GM21423 (cell line): Measurements from ENCODE around the gene ARMH1.

Experiments used
- ATAC-seq: cut with Tn5 transposase; IDR thresholded peaks from one replicate; pipeline ENCODE4 v1.9.1; 2021; ENCODE audit warnings: mild to moderate bottlenecking, moderate library complexity; ENCODE audit not compliant: unreplicated experiment

The ARMH1 gene

DNA sequence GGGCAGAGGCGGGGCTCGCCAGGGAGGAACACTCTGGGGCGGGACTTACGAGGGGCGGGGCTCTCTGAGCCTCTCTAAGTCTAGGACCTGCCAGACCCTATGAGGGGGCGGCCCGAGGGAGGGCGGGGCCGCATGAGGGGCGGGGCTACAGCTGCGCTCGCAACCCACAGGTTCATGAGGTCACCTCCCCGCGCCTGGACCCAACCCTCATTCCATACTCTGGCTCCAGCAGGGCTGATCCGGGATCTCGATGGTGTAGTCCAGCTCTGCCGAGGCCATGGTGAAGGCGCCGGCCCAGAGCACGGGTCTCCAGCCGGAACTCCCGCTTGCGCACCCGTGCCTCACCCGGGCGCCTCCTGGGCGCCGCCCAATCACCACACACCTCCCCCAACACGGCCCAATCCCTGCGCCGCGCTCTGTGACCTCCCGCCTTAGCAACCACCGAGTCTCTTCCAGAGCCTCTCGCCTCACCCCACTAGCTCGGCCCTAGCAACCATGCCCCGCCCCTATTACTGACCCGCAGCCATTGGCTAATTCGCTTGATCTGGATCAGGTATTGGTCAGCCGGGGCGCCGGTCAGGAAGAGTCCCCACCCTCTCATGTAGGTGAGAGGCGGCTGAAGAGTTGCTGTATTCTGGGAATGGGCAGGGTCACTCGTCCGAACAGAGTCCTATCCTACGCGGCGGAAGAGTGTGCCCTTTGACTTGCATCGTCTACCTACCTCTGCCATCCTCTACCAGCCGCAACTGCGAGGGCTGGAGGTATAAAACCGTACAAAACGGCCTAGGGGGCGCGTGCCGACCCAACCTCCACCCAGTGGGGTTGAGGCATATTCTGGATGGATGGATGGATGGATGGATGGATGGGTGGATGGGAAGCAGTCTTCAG lies at the start of gene ARMH1, which contains the start of gene TMEM53:
TSS of gene ARMH1 (plus strand) at position 602 of the 888 bp plus-strand sequence. CDS start 14,984 bp downstream, outside the sequence.
TSS of gene TMEM53 (minus strand) at position 369 of the 888 bp plus-strand sequence. CDS start at position 279, 90 bp downstream.
- peak; percentile 91 for ATAC-seq

DNA sequence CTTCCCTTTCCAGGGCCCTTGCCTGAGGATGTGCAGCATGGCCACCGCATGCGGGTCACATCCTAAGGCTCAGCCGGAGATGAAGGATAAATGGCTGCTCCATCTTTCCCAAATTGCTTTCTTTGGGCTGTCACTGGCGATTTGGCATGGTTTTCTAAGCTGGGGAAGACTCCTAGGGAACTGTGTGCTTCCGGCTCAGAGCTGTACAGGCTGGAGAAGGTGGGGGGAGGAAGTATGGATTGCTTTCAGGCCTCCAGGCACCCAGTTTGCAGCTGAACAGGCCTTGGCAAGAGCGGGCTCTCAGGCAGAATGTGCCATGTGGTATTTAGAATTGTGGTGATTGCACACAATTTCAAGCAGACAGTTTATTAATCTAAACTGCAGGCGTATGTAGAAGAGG lies 49.2 kb upstream of the ARMH1 start:
- ATAC-seq = no peak

DNA sequence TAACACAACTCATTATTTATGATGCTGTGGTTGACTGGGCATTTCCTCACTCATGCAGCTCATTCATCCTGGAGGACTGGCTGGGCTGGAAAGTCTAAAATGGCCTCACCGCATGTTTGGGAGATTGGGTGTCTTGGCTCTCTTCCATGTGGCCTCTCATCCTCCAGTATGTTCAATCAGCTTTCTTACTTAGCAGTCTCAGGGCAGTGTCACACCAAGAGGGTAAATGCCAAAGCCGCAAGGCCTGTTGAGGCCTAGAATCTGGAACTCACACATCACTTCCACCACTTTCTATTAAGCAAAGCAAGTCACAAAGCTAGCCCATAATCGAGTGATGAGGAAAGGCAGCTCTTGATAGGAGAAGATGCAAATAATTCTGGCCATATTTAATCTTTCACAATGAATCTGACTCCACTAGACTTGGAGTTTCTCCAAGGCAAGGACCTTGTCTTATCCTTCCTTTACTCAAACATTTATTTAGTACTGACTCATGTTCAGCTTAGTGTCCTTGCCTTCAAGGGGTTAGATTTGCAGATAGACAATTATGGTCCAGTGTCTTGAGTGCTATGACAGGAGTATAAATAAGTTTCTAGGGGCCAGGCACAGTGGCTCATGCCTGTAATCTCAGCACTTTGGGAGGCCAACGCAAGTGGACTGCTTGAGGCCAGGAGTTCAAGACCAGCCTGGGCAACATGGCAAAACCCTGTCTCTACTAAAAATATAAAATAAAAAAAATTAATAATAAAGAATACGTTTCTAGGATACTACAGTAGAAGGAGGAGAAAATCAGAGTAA lies 45.4 kb upstream of the ARMH1 start:
- no peak for ATAC-seq

DNA sequence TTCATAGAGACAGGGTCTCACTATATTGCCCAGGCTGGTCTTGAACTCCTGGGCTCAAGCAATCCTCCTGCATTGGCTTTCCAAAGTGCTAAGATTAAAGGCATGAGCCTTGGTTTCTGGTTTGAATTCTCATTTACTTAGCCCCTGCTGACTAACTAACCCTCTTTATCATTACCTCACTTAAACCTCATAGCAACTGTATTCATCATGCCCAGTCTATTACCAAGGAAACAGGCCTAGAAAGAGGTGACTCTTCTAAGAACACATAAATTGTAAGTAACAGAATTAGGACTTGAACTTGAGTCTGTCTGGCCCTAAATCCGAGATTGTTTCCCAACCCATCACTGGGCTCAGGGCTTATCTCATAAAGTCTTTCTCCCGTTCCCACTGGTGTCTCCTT lies 44.4 kb upstream of the ARMH1 start:
- no peak for ATAC-seq

DNA sequence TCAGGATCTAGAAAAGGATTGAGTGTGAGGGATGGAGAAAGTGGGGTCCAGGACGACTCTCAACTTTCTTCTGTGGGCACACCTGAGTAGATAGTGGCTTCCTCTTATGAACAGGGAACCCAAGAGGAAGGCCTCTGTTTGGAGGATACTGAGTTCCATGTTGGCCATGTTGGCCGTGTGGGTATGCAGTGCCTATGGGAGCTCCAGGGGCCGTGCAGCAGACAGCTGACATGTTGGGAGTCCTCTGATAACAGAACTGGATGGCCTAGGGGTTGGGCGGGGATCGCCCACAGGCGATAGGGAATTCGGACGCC lies 43.2 kb upstream of the ARMH1 start:
- no peak for ATAC-seq

DNA sequence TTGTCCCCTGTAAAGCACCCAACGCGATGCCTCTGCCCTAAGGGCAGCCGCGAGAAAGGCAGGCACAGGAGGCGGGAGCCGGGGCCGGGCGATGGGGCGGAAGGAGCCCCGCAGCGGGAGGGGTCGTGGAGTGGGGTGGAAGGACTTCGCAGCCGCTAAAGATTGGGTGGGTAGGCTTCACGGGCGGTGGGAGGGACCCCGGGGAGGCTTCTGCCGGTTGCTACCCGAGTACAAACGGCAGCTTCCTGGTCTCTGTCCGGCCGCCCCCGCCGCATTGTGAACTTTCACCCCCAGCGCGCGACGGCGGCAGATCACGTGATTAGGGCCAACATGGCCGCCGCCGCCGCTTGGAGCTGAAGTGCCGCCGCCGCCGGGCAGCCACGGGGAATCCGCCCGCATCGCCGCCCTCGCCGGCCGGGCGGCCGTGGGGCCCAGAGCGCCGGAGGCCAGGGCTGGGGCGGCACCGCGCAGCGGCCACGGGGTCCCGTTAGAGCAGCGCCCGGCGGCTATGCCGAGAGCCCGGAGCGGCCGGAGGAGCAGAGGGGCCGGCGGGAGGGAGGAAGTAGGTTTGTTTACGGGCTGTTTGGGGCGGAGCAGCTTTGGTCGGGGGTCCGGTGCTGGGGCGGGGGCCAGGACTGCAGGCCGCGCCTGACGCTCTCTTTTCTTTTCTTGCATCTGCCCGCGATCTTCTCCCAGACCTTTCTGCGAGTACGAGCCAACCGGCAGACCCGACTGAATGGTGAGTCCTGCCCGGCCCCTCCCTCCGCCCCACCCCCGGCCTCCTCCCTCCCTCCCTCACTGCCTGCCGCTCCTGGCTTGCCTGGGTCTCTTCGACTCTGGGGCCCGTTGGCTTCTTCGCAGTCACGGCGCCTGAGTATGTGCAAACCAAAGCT lies 42.6 kb upstream of the ARMH1 start:
- ATAC-seq = peak; percentile 75

DNA sequence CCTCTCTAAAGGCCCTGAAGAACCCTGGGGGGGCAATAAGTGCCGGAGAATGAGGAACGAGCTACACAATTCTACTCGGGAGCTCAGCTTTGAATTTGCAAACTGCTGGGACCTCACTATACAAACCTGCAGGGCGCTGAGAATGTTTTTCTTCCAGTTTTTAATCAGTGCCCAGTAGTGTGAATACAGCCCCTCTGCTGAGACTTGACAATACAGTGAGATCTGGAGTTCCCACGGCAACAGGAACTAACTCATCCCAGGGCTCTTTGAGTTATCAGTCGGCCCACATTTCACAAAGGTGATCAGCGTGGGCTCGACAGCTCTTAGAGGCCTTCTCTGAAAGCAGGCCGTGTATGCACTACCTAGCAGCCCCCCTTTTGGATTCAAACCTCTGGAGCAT lies 41.9 kb upstream of the ARMH1 start:
- no peak for ATAC-seq

DNA sequence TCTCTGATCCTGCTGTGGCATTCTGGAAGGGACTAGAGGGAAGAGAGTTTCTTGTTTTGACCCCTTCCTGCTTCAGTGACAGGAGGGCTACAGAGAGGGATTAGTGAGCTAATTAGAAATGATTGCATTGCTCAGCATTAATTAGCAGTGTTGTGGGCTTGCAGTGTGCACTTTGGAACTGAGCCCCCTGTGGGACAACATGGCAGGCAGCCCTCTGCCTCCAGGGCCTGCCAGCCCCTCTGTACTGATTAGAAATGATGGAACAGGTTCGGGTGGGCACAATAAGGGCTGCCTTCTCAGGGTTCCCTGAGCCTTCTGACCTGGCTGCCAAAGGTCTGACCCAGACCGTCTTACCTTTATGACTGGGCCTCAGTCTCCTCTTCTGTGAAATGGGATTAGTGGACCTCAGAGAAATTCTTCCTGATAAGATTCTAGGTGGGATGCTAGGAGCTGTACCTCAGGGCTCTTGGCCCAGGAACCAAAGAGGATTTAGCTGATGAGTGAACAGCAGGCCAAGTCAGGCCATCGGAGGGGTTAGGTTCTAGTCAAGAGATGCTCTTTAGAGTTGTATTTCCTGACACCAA lies 39.8 kb upstream of the ARMH1 start:
- ATAC-seq = no peak

DNA sequence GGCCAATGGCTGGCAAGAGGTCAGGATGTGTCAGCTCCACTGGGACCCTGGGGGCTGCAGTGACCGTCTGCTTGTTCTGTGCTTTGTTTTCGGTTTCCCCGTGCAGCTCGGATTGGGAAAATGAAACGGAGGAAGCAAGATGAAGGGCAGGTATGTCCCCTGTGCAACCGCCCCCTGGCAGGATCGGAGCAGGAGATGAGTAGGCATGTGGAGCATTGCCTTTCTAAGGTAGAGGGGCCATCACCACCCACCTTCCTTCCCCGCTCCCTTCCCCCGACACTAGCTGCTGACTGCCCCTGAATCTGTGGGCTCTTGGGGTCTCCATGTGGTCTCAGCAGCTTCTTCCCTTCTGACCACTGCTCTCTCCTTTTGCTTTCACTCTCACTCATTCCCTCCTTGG lies 39.1 kb upstream of the ARMH1 start:
- no peak for ATAC-seq

DNA sequence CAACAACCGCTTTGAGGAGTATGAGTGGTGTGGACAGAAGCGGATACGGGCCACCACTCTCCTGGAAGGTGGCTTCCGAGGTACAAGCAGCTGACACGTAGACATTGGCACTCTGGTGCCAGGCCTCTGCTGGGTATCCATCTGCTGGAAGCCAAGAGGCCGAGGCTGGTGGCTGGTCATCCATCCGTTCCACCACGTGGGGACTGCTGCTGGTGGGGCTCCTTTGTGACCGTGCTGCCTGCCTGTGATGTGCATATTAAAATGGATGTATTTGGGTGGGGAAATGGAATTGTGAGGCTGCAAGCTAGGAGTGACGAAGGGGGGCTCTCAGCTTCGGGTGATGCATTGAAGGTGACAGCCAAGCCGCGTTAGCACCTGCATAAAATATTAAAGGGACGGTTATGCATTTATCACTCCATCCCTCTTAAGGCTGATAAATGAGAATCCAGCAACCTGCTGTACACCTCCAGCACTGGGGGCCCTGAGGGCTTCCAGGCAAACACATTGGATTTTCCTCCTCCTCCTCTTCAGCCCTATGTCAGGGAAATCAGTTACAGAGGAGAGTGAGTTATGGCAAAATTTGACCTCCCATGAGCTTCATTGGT lies 38.3 kb upstream of the ARMH1 start:
- no peak for ATAC-seq

DNA sequence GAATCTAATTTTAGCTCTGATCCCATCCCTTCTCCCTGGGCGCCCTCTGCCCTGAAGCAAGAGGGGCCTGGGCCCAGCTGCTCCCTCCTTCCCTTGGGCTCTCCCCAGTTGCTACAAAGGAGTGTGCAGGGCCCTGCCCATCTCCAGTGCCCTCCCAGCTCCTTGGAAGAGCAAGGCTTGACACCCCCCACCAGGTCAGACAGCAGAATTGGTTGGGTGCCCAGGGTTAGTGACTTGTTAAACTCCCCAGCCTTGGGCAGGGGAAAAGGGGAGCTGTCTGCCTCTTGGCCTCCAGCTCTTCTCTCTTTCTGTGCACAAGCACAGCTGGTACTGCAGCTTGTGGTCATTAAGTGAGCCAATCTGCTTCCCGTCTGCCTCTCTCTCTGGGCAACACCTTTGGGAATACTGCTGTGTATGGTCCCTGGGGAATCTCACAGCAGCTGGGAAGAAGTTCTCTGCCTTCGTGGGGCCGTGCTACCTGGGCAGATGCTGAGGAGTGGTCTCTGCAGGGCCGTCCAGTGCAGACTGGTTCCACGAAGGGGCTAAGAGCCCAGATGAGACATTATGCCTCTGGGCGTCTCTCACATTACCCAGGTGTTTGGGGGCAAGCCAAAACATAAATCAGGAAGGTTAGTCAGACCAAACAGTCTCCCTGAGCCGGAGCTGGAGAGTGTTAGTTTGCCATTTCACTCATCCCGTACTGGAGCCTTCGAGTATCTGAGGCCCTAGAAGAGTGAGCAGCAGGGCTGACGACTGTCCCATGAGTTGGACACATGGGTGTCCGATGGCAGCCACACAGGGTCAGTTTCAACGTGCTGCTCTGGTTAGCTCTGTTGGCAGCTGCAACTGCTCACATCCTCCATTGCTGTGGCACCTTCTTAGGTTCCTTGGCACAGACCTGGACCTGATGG lies 37.6 kb upstream of the ARMH1 start:
- no peak for ATAC-seq

DNA sequence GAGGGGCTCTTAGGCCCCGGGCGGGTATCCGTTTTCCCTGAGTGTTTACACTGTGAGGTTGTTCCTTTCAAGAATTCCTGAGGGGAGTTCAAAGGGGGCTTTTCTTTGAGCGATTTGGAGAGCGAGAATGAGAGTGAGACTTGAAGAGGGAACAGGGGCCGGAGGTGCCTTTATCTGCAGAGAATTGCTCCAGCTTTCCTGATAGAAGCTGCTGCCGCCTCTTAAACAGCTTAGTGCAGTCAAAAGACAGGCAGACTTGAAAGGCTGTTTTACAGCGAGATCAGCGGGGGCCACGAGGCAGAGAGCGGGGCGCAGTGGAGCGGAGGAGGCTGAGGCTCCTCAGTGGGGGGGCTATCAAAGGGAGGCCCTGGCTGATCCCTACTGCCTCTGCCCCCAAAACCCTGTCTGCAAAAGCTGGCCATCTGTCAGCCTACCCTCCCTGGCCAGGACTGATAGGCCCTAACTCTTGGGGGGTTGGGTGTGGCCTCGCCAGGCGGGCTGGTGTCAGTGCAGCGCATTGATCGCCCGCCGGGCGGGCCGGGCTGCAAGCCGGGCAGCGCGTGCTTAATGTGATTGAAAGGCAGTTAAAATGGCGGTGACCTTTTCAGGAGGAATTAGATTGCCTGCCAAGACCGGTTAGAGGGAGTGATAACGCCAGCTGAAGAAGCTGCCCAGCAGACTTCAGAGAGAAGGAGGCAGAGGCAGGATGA lies 36.7 kb upstream of the ARMH1 start:
- ATAC-seq = no peak

DNA sequence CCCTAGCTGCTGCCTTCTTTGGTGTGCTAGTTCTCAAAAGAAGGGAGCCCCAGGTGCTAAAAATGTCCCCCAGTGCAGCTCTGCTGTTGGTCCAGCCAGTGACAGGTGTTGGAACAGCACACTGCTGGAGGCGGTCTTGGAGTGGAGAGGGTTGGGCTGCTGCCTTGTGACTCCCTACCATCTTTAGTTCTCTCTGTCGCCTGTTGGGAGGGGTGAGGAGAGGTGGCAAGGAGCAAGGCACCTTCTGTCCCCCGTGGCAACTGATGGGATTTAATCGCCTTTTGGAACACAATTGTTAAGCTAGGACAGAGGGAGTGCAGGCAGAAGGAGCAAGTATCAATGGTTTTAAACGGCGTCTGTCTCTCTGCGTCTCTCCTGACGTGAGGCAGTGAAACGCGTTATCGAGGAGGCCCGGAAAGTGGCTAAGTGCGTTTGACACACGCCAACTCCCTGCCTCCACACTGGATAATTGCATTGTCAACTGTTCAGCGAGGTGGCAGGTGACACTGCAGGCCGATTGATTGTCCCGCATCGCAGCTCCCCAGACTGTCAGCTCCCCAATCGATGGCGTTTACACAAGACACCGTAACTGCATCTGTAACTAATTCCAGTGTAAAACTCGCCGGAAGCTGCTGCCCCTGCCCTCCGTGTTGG lies 34.2 kb upstream of the ARMH1 start:
- ATAC-seq = no peak

DNA sequence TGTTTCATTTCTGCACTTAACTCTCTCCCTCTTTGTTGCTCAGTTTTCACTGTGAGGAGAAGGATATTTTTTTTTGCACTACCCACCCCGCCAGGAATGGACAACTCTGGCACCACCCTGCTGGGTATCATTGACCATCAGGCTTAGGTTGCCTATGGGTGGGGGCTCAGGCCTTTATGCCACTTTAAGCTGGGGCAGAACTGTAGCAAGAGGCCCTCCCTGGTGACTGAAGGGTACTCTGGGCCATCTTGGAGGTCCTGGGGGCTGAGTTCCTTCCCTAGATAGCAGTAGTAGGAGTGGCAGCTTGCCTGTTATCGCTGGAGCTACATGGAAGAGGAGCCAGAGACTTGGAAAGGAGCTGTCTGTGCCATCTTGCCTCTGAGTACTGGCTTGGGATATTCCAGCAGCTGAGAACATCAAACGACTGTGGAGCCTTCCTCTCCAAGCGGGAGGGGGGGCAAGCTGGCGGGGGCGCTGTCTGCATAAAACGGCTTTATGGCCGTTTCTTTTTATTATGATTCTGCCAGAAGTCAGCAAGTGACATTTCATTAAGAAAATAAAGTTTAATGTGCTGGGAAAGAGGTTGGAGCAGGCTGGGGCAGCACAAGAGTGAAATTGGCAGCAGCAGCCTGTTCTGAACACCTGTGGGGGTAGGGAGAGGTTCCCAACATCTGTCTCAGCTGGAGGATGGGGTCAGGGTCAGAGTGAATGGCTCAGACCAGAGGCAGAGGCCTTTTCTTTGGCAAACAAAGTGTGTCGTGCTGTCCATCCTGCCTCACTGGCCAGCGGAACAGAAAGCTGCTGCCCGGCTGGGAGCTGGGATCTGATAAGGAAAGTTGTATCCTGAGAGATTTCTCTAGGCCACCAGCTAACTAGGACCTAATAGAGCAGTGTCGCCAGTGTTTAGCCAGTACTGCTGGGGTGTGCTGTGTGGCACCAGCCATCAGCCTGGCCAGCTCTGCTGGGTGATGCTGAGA lies 33.1 kb upstream of the ARMH1 start:
- no peak for ATAC-seq

DNA sequence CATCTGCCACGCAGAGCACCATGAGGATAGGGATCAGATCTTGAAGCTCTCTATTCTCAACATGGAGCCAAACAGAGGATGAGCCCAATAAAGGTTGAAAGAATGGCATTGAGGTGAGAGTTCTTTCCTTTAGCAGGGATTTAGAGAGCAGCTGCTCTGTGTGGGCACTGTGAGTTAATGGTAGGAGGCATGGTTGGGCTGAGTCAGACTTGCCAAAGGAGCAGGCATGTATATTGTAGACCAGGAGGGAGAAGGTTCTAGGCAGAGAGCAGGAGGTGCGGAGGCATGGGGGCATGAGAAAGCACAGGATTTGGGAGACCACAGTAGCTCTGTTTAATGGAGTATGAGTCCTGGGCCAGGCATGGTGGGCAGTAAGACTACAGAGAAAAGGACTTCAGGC lies 32.3 kb upstream of the ARMH1 start:
- ATAC-seq = no peak

DNA sequence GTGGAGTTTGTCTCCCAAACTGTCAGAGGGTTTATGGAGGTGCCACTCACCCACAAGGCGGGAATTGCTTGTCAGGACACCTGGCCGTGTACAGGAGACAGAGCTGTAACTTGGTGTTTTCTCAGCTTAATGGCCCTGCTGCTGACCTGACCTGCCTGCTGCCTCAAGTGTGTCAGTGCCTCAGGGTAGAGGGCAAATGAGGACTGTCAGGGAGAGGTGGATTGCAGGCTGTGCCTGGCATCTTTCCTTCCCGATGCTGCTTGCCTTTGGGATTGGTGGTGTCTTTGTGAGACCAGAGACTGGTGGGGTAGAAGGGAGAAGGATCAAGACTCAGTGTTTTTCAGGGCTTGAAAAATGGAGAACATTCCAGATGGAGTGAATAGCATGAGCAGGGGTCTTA lies 31.6 kb upstream of the ARMH1 start:
- ATAC-seq = no peak
